Stimulated activated naive CD8-positive, alpha-beta T cell treated with anti-CD3 and anti-CD28 coated beads, Interleukin-15, amount 100 ng/mL, for 72 hours (primary cell): ENCODE measurements around the gene PGAP2.

Experiments used
- ATAC-seq: fragments of 150-1000 bp; cut with Tn5 transposase; 2 replicates; pipeline ENCODE4 v1.10.0; 2021; ENCODE audit warnings: mild to moderate bottlenecking, moderate library complexity
- DNase-seq, 2 donors: peaks; one replicate each; pipeline ENCODE4 v3.0.0; 2021 to 2022
- H3K27ac Mint-ChIP-seq, 2 donors: one replicate each; pipeline ENCODE4 v1.8.0; 2022; ENCODE audit warnings: mild to moderate bottlenecking in 2 of 2, mixed read lengths in 2 of 2, moderate library complexity in 2 of 2
- H3K27me3 Mint-ChIP-seq: one replicate; pipeline ENCODE4 v1.8.0; 2022; ENCODE audit warnings: mixed read lengths
- H3K4me1 Mint-ChIP-seq: one replicate; pipeline ENCODE4 v1.8.0; 2022; ENCODE audit warnings: mild to moderate bottlenecking, mixed read lengths
- H3K4me3 Mint-ChIP-seq, 2 donors: one replicate each; pipeline ENCODE4 v1.8.0; 2022; ENCODE audit warnings: mild to moderate bottlenecking in 2 of 2, mixed read lengths in 2 of 2, moderate library complexity in 1 of 2
- H3K9me3 Mint-ChIP-seq, 2 donors: one replicate each; pipeline ENCODE4 v1.8.0; 2022; ENCODE audit warnings: mixed read lengths in 2 of 2

PGAP2 gene

GRCh38 chr11:3823303-3823702 lies 14.9 kb downstream of the PGAP2 start:
- Mint-ChIP-seq H3K27me3 (no peaks in the 10 kb centered on the region), H3K27ac (no peak overlapping the region), H3K4me3 (no peak overlapping the region), H3K9me3 (no peaks in the 10 kb centered on the region), H3K4me1 (peaks cover 46% of the 10 kb centered on the region)
- ATAC-seq (no peak), DNase-seq (no peak)

GRCh38 chr11:3823762-3824506 lies 15.6 kb downstream of the PGAP2 start:
- Mint-ChIP-seq H3K9me3 (no peaks in the 10 kb centered on the region), H3K27me3 (no peaks in the 10 kb centered on the region), H3K4me3 (no peak overlapping the region), H3K27ac (peak overlapping the region in 1 of 2 donors; percentile 24), H3K4me1 (peaks cover 46% of the 10 kb centered on the region)
- no peak for DNase-seq
- ATAC-seq = no peak

GRCh38 chr11:3824714-3825472 lies 16.5 kb downstream of the PGAP2 start:
- Mint-ChIP-seq H3K27me3 (no peaks in the 10 kb centered on the region), H3K4me1 (peaks cover 46% of the 10 kb centered on the region), H3K4me3 (no peak overlapping the region), H3K9me3 (no peaks in the 10 kb centered on the region), H3K27ac (peak overlapping the region; percentile 53 to 74)
- peak; percentile 79 to 83 for DNase-seq
- ATAC-seq = peak; percentile 91

- Mint-ChIP-seq H3K4me3 (no peak overlapping the region), H3K9me3 (no peaks in the 10 kb centered on the region), H3K4me1 (peaks cover 53% of the 10 kb centered on the region), H3K27ac (peak overlapping the region in 1 of 2 donors; percentile 7), H3K27me3 (no peaks in the 10 kb centered on the region)
- DNase-seq (peak in 1 of 2 donors; percentile 14), ATAC-seq (peak; percentile 33)
These were observed 17.3 kb downstream of the PGAP2 start for GRCh38 chr11:3825473-3826154.

- H3K4me3 Mint-ChIP-seq = no peak overlapping the region
- no peaks in the 10 kb centered on the region for H3K9me3 Mint-ChIP-seq
- no peak for DNase-seq
- H3K27me3 Mint-ChIP-seq = no peaks in the 10 kb centered on the region
- H3K27ac Mint-ChIP-seq = peak overlapping the region; percentile 34 to 65
- no peak for ATAC-seq
- H3K4me1 Mint-ChIP-seq = peaks cover 64% of the 10 kb centered on the region
These were observed 18.4 kb downstream of the PGAP2 start for GRCh38 chr11:3826721-3827120.

- peaks cover 73% of the 10 kb centered on the region for H3K4me1 Mint-ChIP-seq
- no peaks in the 10 kb centered on the region for H3K9me3 Mint-ChIP-seq
- H3K4me3 Mint-ChIP-seq = no peak overlapping the region
- ATAC-seq (no peak), DNase-seq (no peak)
- H3K27ac Mint-ChIP-seq = peak overlapping the region; percentile 13 to 25
- no peaks in the 10 kb centered on the region for H3K27me3 Mint-ChIP-seq
These were observed 19.2 kb downstream of the PGAP2 start for GRCh38 chr11:3827434-3828186.

GRCh38 chr11:3830088-3830487 lies 21.7 kb downstream of the PGAP2 start:
- DNase-seq (no peak), ATAC-seq (no peak)
- Mint-ChIP-seq H3K4me3 (no peak overlapping the region), H3K27me3 (no peaks in the 10 kb centered on the region), H3K9me3 (no peaks in the 10 kb centered on the region), H3K4me1 (peaks cover 83% of the 10 kb centered on the region), H3K27ac (peak overlapping the region; percentile 13 to 85)

GRCh38 chr11:3830730-3831129 lies 22.4 kb downstream of the PGAP2 start:
- peaks cover 83% of the 10 kb centered on the region for H3K4me1 Mint-ChIP-seq
- peak overlapping the region in 1 of 2 donors; percentile 25 for H3K4me3 Mint-ChIP-seq
- peak overlapping the region; percentile 28 to 85 for H3K27ac Mint-ChIP-seq
- no peaks in the 10 kb centered on the region for H3K27me3 Mint-ChIP-seq
- H3K9me3 Mint-ChIP-seq = no peaks in the 10 kb centered on the region
- ATAC-seq (no peak), DNase-seq (no peak)

GRCh38 chr11:3831378-3832239 lies 23.2 kb downstream of the PGAP2 start:
- Mint-ChIP-seq H3K9me3 (no peaks in the 10 kb centered on the region), H3K27ac (peak overlapping the region; percentile 56 to 88), H3K4me1 (peaks cover 82% of the 10 kb centered on the region), H3K27me3 (no peaks in the 10 kb centered on the region), H3K4me3 (peak overlapping the region; percentile 65 to 71)
- ATAC-seq (peak; percentile 56), DNase-seq (no peak)

- H3K9me3 Mint-ChIP-seq = no peaks in the 10 kb centered on the region
- no peaks in the 10 kb centered on the region for H3K27me3 Mint-ChIP-seq
- no peak for ATAC-seq
- peak overlapping the region; percentile 70 to 83 for H3K4me3 Mint-ChIP-seq
- peak overlapping the region; percentile 27 to 86 for H3K27ac Mint-ChIP-seq
- no peak for DNase-seq
- peaks cover 79% of the 10 kb centered on the region for H3K4me1 Mint-ChIP-seq
These were observed 24.5 kb downstream of the PGAP2 start for GRCh38 chr11:3832816-3833215.

- Mint-ChIP-seq H3K27me3 (no peaks in the 10 kb centered on the region), H3K27ac (peak overlapping the region; percentile 86 to 94), H3K4me1 (peaks cover 82% of the 10 kb centered on the region), H3K4me3 (peak overlapping the region; percentile 70 to 83), H3K9me3 (no peaks in the 10 kb centered on the region)
- no peak for DNase-seq
- ATAC-seq = no peak
These were observed 25.1 kb downstream of the PGAP2 start for GRCh38 chr11:3833449-3833848.

GRCh38 chr11:3834349-3834663 lies 25.9 kb downstream of the PGAP2 start:
- Mint-ChIP-seq H3K27me3 (no peaks in the 10 kb centered on the region), H3K9me3 (no peaks in the 10 kb centered on the region), H3K27ac (peak overlapping the region; percentile 91 to 94), H3K4me3 (peak overlapping the region; percentile 83 to 95), H3K4me1 (peaks cover 90% of the 10 kb centered on the region)
- DNase-seq = no peak
- ATAC-seq = no peak

GRCh38 chr11:3834664-3835461 lies 26.5 kb downstream of the PGAP2 start:
- peaks cover 92% of the 10 kb centered on the region for H3K4me1 Mint-ChIP-seq
- peak in 1 of 2 donors; percentile 32 for DNase-seq
- ATAC-seq = no peak
- no peaks in the 10 kb centered on the region for H3K27me3 Mint-ChIP-seq
- H3K9me3 Mint-ChIP-seq = no peaks in the 10 kb centered on the region
- peak overlapping the region; percentile 83 to 95 for H3K4me3 Mint-ChIP-seq
- H3K27ac Mint-ChIP-seq = peak overlapping the region; percentile 91 to 94

GRCh38 chr11:3835751-3836150 lies 27.4 kb downstream of the PGAP2 start:
- Mint-ChIP-seq H3K9me3 (no peaks in the 10 kb centered on the region), H3K27ac (peak overlapping the region; percentile 91 to 94), H3K27me3 (no peaks in the 10 kb centered on the region), H3K4me3 (peak overlapping the region; percentile 83 to 95), H3K4me1 (peaks cover 84% of the 10 kb centered on the region)
- DNase-seq (no peak), ATAC-seq (no peak)
